Pons (tissue), 1 donor: ENCODE data around the gene FUT2.
A peak's percentile ranks its signal among the peaks of the same experiment; 100 is the strongest.
"Not testable (repeated sequence)": the region's sequence is repeated elsewhere in the genome, so short reads cannot be mapped to it uniquely, and the experiment has no call there.

ENCODE experiments used
- DNase-seq: peaks from one replicate; pipeline ENCODE4 v3.0.0-alpha.2; 2016; ENCODE audit warnings: low spot score

The FUT2 gene

GRCh38 chr19:48695743-48696352 lies at the start of gene FUT2:
Gene FUT2, plus strand, starts transcription at chr19:48695971. Its CDS starts 6,986 bp downstream, at chr19:48702957.
- no peak for DNase-seq

- DNase-seq, result peak; percentile 89
Observed at GRCh38 chr19:48646001-48646721, 49.6 kb upstream of the FUT2 start, which contains the start of gene CA11. Gene CA11, minus strand, starts transcription at chr19:48646187. Its CDS starts 555 bp downstream, at chr19:48645632.

GRCh38 chr19:48646722-48647216 lies 49.0 kb upstream of the FUT2 start:
- peak; percentile 33 for DNase-seq

GRCh38 chr19:48648134-48648533 lies 47.6 kb upstream of the FUT2 start:
- DNase-seq, result no peak

GRCh38 chr19:48650974-48651682 lies 44.6 kb upstream of the FUT2 start:
- no peak for DNase-seq

GRCh38 chr19:48651683-48652048 lies 44.1 kb upstream of the FUT2 start:
- DNase-seq, result no peak

- no peak for DNase-seq
Observed at GRCh38 chr19:48654299-48655059, 41.3 kb upstream of the FUT2 start.

GRCh38 chr19:48656840-48657474 lies 38.8 kb upstream of the FUT2 start:
- DNase-seq, result no peak

GRCh38 chr19:48657828-48658227 lies 37.9 kb upstream of the FUT2 start:
- DNase-seq, result not testable (repeated sequence)

GRCh38 chr19:48658483-48658882 lies 37.3 kb upstream of the FUT2 start:
- DNase-seq, result no peak

GRCh38 chr19:48659768-48660167 lies 36.0 kb upstream of the FUT2 start:
- peak; percentile 71 for DNase-seq

GRCh38 chr19:48660852-48661710 lies 34.7 kb upstream of the FUT2 start:
- peak; percentile 95 for DNase-seq

- no peak for DNase-seq
Observed at GRCh38 chr19:48661711-48662090, 34.1 kb upstream of the FUT2 start.

- DNase-seq, result no peak
Observed at GRCh38 chr19:48663667-48664066, 32.1 kb upstream of the FUT2 start.

GRCh38 chr19:48664476-48664875 lies 31.3 kb upstream of the FUT2 start:
- DNase-seq, result no peak

GRCh38 chr19:48665786-48666185 lies 30.0 kb upstream of the FUT2 start:
- no peak for DNase-seq

GRCh38 chr19:48668332-48668731 lies 27.4 kb upstream of the FUT2 start:
- no peak for DNase-seq

GRCh38 chr19:48668761-48669160 lies 27.0 kb upstream of the FUT2 start:
- DNase-seq, result no peak

- no peak for DNase-seq
Observed at GRCh38 chr19:48669903-48670668, 25.7 kb upstream of the FUT2 start.
